Naive B cell (primary cell): ENCODE data around the gene CARD16. TPM values are rescaled to one million over a fixed set of nuclear protein-coding genes. Genes with fewer than 3 reads are reported as not detected.
A peak's percentile ranks its signal among the peaks of the same experiment; 100 is the strongest.
"Not testable (repeated sequence)": the region's sequence is repeated elsewhere in the genome, so short reads cannot be mapped to it uniquely, and the experiment has no call there.

Experiments
- ATAC-seq, 2 donors: fragments of 150-1000 bp; cut with Tn5 transposase; 2 replicates each; pipeline ENCODE4 v1.10.0; 2021; ENCODE audit warnings: low read depth in 2 of 2, mild to moderate bottlenecking in 2 of 2, moderate library complexity in 2 of 2
- DNase-seq: peaks from one replicate; pipeline ENCODE4 v3.0.0; 2022
- H3K27ac Mint-ChIP-seq, 6 donors: one replicate each; pipeline ENCODE4 v1.8.0; 2020 to 2022; ENCODE audit warnings: mild to moderate bottlenecking in 6 of 6, mixed read lengths in 6 of 6, moderate library complexity in 5 of 6, inconsistent platforms in 2 of 6
- H3K27me3 Mint-ChIP-seq, 3 donors: one replicate each; pipeline ENCODE4 v1.8.0; 2021 to 2022; ENCODE audit warnings: mixed read lengths in 3 of 3, mild to moderate bottlenecking in 1 of 3
- H3K36me3 Mint-ChIP-seq, 2 donors: one replicate each; pipeline ENCODE4 v1.8.0; 2020 to 2022; ENCODE audit warnings: mixed read lengths in 2 of 2, inconsistent platforms in 1 of 2, mild to moderate bottlenecking in 1 of 2
- H3K4me1 Mint-ChIP-seq, 3 donors: one replicate each; pipeline ENCODE4 v1.8.0; 2020 to 2022; ENCODE audit warnings: mixed read lengths in 3 of 3, inconsistent platforms in 1 of 3, mild to moderate bottlenecking in 1 of 3, moderate library complexity in 1 of 3
- H3K4me3 Mint-ChIP-seq, 8 donors: one replicate each; pipeline ENCODE4 v1.8.0; 2020 to 2022; ENCODE audit warnings: mild to moderate bottlenecking in 8 of 8, mixed read lengths in 8 of 8, moderate library complexity in 8 of 8, inconsistent platforms in 2 of 8
- H3K9me3 Mint-ChIP-seq, 7 donors: one replicate each; pipeline ENCODE4 v1.8.0; 2020 to 2022; ENCODE audit warnings: mixed read lengths in 7 of 7, mild to moderate bottlenecking in 5 of 7, inconsistent platforms in 2 of 7, moderate library complexity in 1 of 7
- polyA plus RNA-seq, 6 donors: library from polyadenylated mRNA; unstranded; fragments of 300-500 nt; fragmentation: Illumina TruSeq; gene quantifications; one replicate each; pipeline ENCODE4 v1.2.3, GENCODE V29; 2021; ENCODE audit warnings: low read depth in 6 of 6

The CARD16 gene
- 100 to 1,000 TPM; 178 to 246 (median 207) TPM for polyA plus RNA-seq

GRCh38 chr11:105044557-105045524, at the start of gene CARD16:
TSS of gene CARD16 (minus strand) at chr11:105045335. CDS start at chr11:105045297, 38 bp downstream.
- peak; percentile 98 for ATAC-seq
- H3K4me3 Mint-ChIP-seq = peak within 1 kb of the TSS; percentile 85 to 98 (median 96)
- peak; percentile 38 for DNase-seq
- H3K9me3 Mint-ChIP-seq, H3K27me3 Mint-ChIP-seq: not testable (repeated sequence)
- H3K27ac Mint-ChIP-seq = peak within 1 kb of the TSS; percentile 93 to 99 (median 96)
- peaks cover 24 to 28% of the 10 kb centered on the region in 2 donors for H3K36me3 Mint-ChIP-seq
- peaks cover 39 to 46% (median 45%) of the 10 kb centered on the region in 3 donors for H3K4me1 Mint-ChIP-seq

GRCh38 chr11:105092256-105093239, 47.4 kb upstream of the CARD16 start:
- no peak overlapping the region for H3K27ac Mint-ChIP-seq
- DNase-seq (no peak), ATAC-seq (no peak)
- H3K4me3 Mint-ChIP-seq = no peak overlapping the region
- H3K4me1 Mint-ChIP-seq = no peaks in the 10 kb centered on the region
- peaks cover 0 to 1% (median 0%) of the 10 kb centered on the region in 3 donors for H3K27me3 Mint-ChIP-seq
- peaks cover 0 to 4% (median 0%) of the 10 kb centered on the region in 7 donors for H3K9me3 Mint-ChIP-seq
- H3K36me3 Mint-ChIP-seq = no peaks in the 10 kb centered on the region

GRCh38 chr11:105081412-105082150, 36.4 kb upstream of the CARD16 start:
- ATAC-seq = no peak

GRCh38 chr11:105080171-105080906, 35.2 kb upstream of the CARD16 start:
- peak in 1 of 2 donors; percentile 30 for ATAC-seq
- peak overlapping the region in 4 of 6 donors; percentile 0 to 79 (median 28) for H3K27ac Mint-ChIP-seq
- H3K27me3 Mint-ChIP-seq = peaks cover 17 to 39% (median 26%) of the 10 kb centered on the region in 3 donors

More at GRCh38 chr11:105081412-105082150, 36.4 kb upstream of the CARD16 start:
- no peak overlapping the region for H3K4me3 Mint-ChIP-seq
- H3K27ac Mint-ChIP-seq = peak overlapping the region in 1 of 6 donors; percentile 29
- peaks cover 0 to 6% (median 0%) of the 10 kb centered on the region in 7 donors for H3K9me3 Mint-ChIP-seq
- no peak for DNase-seq
- peaks cover 6 to 15% (median 7%) of the 10 kb centered on the region in 3 donors for H3K4me1 Mint-ChIP-seq
- peaks cover 23 to 40% (median 26%) of the 10 kb centered on the region in 3 donors for H3K27me3 Mint-ChIP-seq
- H3K36me3 Mint-ChIP-seq = no peaks in the 10 kb centered on the region

GRCh38 chr11:105078283-105078682, 33.1 kb upstream of the CARD16 start:
- Mint-ChIP-seq H3K27me3 (peaks cover 17 to 30% (median 23%) of the 10 kb centered on the region in 3 donors), H3K36me3 (no peaks in the 10 kb centered on the region), H3K27ac (peak overlapping the region in 1 of 6 donors; percentile 6), H3K4me3 (no peak overlapping the region), H3K4me1 (peaks cover 6 to 15% (median 7%) of the 10 kb centered on the region in 3 donors), H3K9me3 (peaks cover 0 to 6% (median 0%) of the 10 kb centered on the region in 7 donors)
- no peak for ATAC-seq
- DNase-seq = no peak

More at GRCh38 chr11:105080171-105080906, 35.2 kb upstream of the CARD16 start:
- peaks cover 6 to 15% (median 7%) of the 10 kb centered on the region in 3 donors for H3K4me1 Mint-ChIP-seq
- not testable (repeated sequence) for H3K36me3 Mint-ChIP-seq, DNase-seq, H3K9me3 Mint-ChIP-seq
- peak overlapping the region in 6 of 8 donors; percentile 3 to 51 (median 28) for H3K4me3 Mint-ChIP-seq

- H3K4me1 Mint-ChIP-seq = peaks cover 6 to 15% (median 7%) of the 10 kb centered on the region in 3 donors
- not testable (repeated sequence) for H3K4me3 Mint-ChIP-seq, DNase-seq
These were observed 32.1 kb upstream of the CARD16 start for GRCh38 chr11:105077141-105077790.

GRCh38 chr11:105074166-105074530, 29.0 kb upstream of the CARD16 start:
- Mint-ChIP-seq H3K9me3 (no peaks in the 10 kb centered on the region), H3K36me3 (no peaks in the 10 kb centered on the region), H3K4me1 (peaks cover 0 to 5% (median 4%) of the 10 kb centered on the region in 3 donors), H3K4me3 (no peak overlapping the region), H3K27ac (no peak overlapping the region), H3K27me3 (peaks cover 0 to 27% (median 17%) of the 10 kb centered on the region in 3 donors)
- DNase-seq (no peak), ATAC-seq (no peak)

More at GRCh38 chr11:105077141-105077790, 32.1 kb upstream of the CARD16 start:
- not testable (repeated sequence) for ATAC-seq, H3K27ac Mint-ChIP-seq, H3K9me3 Mint-ChIP-seq, H3K36me3 Mint-ChIP-seq
- peaks cover 11 to 20% (median 17%) of the 10 kb centered on the region in 3 donors for H3K27me3 Mint-ChIP-seq

- ATAC-seq (no peak), DNase-seq (no peak)
- H3K27ac Mint-ChIP-seq = no peak overlapping the region
- peaks cover 0 to 32% (median 17%) of the 10 kb centered on the region in 3 donors for H3K27me3 Mint-ChIP-seq
- no peaks in the 10 kb centered on the region for H3K36me3 Mint-ChIP-seq
- peaks cover 0 to 5% (median 4%) of the 10 kb centered on the region in 3 donors for H3K4me1 Mint-ChIP-seq
- no peaks in the 10 kb centered on the region for H3K9me3 Mint-ChIP-seq
- H3K4me3 Mint-ChIP-seq = no peak overlapping the region
These were observed 28.5 kb upstream of the CARD16 start for GRCh38 chr11:105073456-105074165.

GRCh38 chr11:105072080-105072479, 26.9 kb upstream of the CARD16 start:
- H3K4me1 Mint-ChIP-seq, H3K4me3 Mint-ChIP-seq, H3K9me3 Mint-ChIP-seq: not testable (repeated sequence)

GRCh38 chr11:105071089-105071732, 26.1 kb upstream of the CARD16 start:
- no peak for DNase-seq
- H3K36me3 Mint-ChIP-seq = no peaks in the 10 kb centered on the region
- H3K4me1 Mint-ChIP-seq = peaks cover 0 to 5% (median 4%) of the 10 kb centered on the region in 3 donors
- peaks cover 0 to 17% (median 6%) of the 10 kb centered on the region in 3 donors for H3K27me3 Mint-ChIP-seq
- ATAC-seq = no peak
- no peak overlapping the region for H3K27ac Mint-ChIP-seq
- H3K9me3 Mint-ChIP-seq = no peaks in the 10 kb centered on the region
- H3K4me3 Mint-ChIP-seq = no peak overlapping the region

More at GRCh38 chr11:105072080-105072479, 26.9 kb upstream of the CARD16 start:
- peaks cover 0 to 21% (median 12%) of the 10 kb centered on the region in 3 donors for H3K27me3 Mint-ChIP-seq
- not testable (repeated sequence) for ATAC-seq, H3K36me3 Mint-ChIP-seq, H3K27ac Mint-ChIP-seq, DNase-seq
